T-cell (primary cell): ENCODE data around the gene COPA. TPM values are rescaled to one million over a fixed set of nuclear protein-coding genes. Genes with fewer than 3 reads are reported as not detected.
A peak's percentile ranks its signal among the peaks of the same experiment; 100 is the strongest.

Experiments
- ATAC-seq, 4 experiments: fragments of 200-7000 bp in 3 of 4; fragments of 150-1000 bp in 1 of 4; cut with Tn5 transposase; replicated peaks in 1 of 4; 1 replicate in 3 of 4; 2 replicates in 1 of 4; pipeline ENCODE4 v1.10.0; 2021; ENCODE audit warnings: moderate library complexity in 3 of 4, mild to moderate bottlenecking in 2 of 4, moderate number of reproducible peaks in 1 of 4
- CTCF ChIA-PET, 2 donors: fragments of 300-600 bp; sonication (Branson Sonifier 250); formaldehyde crosslinking; loops; one replicate each; lab custom pipeline; 2022; ENCODE audit warnings: antibody characterized with exemption in 2 of 2; lab: Charles Lee
- POLR2A ChIA-PET, 2 donors: fragments of 300-600 bp; sonication (Branson Sonifier 250); formaldehyde crosslinking; loops; one replicate each; lab custom pipeline; 2022; ENCODE audit warnings: antibody characterized with exemption in 2 of 2; lab: Charles Lee
- DNase-seq, 35 experiments: peaks; one replicate each; pipeline versions ENCODE4 v3.0.0 to v3.0.0-alpha.2; 2013 to 2023
- H3K27ac ChIP-seq: one replicate; pipeline ENCODE4 v1.5.1; 2013; ENCODE audit warnings: low read length
- H3K27me3 ChIP-seq, 2 experiments: replicated peaks in 1 of 2; 1 replicate in 1 of 2; 2 replicates in 1 of 2; pipeline versions ENCODE4 v1.6.1 to v1.7.0; 2013; ENCODE audit warnings: low read length in 1 of 2, mixed read lengths in 1 of 2; ENCODE audit not compliant: control insufficient read depth in 2 of 2, insufficient read depth in 2 of 2; ENCODE audit errors: extremely low read depth in 1 of 2
- H3K36me3 ChIP-seq, 2 donors: 1 replicate in 1 of 2; 2 replicates in 1 of 2; pipeline versions ENCODE4 v1.6.1 to v1.7.0; 2013; ENCODE audit warnings: low read length in 1 of 2; ENCODE audit not compliant: control insufficient read depth in 2 of 2, insufficient read depth in 1 of 2; ENCODE audit errors: extremely low read depth in 1 of 2
- H3K4me1 ChIP-seq, 2 experiments: 1 replicate in 1 of 2; 2 replicates in 1 of 2; pipeline versions ENCODE4 v1.6.1 to v1.7.0; 2013; ENCODE audit warnings: low read length in 2 of 2, mixed read lengths in 1 of 2; ENCODE audit not compliant: insufficient read depth in 2 of 2, control insufficient read depth in 1 of 2; ENCODE audit errors: extremely low read depth in 1 of 2
- H3K4me3 ChIP-seq, 2 donors: 1 replicate in 1 of 2; 2 replicates in 1 of 2; pipeline versions ENCODE4 v1.5.1 to v1.7.0; 2013; ENCODE audit warnings: mild to moderate bottlenecking in 2 of 2, low read length in 1 of 2, moderate library complexity in 1 of 2; ENCODE audit not compliant: control insufficient read depth in 1 of 2; ENCODE audit errors: extremely low read depth in 1 of 2
- H3K9me3 ChIP-seq: 2 replicates; pipeline ENCODE4 v1.7.0; 2013
- H3K27ac Mint-ChIP-seq, 2 donors: one replicate each; pipeline ENCODE4 v1.8.0; 2020 to 2021; ENCODE audit warnings: mild to moderate bottlenecking in 2 of 2, mixed read lengths in 2 of 2
- H3K27me3 Mint-ChIP-seq, 2 donors: one replicate each; pipeline ENCODE4 v1.8.0; 2021 to 2022; ENCODE audit warnings: mixed read lengths in 2 of 2
- H3K36me3 Mint-ChIP-seq: one replicate; pipeline ENCODE4 v1.8.0; 2021; ENCODE audit warnings: mixed read lengths
- H3K4me1 Mint-ChIP-seq, 3 donors: one replicate each; pipeline ENCODE4 v1.8.0; 2020 to 2022; ENCODE audit warnings: mixed read lengths in 3 of 3, mild to moderate bottlenecking in 1 of 3
- H3K4me3 Mint-ChIP-seq, 3 donors: one replicate each; pipeline ENCODE4 v1.8.0; 2020 to 2022; ENCODE audit warnings: mild to moderate bottlenecking in 3 of 3, mixed read lengths in 3 of 3, moderate library complexity in 3 of 3
- H3K9me3 Mint-ChIP-seq, 3 donors: one replicate each; pipeline ENCODE4 v1.8.0; 2020 to 2022; ENCODE audit warnings: mixed read lengths in 3 of 3
- WGBS: methylation state at CpG from one replicate; pipeline ENCODE4 v1.1.5; 2013; ENCODE audit warnings: missing lambda C conversion rate; ENCODE audit not compliant: insufficient coverage; 5-methylcytosine and 5-hydroxymethylcytosine counted together
- total RNA-seq, 35 experiments: library from RNA in 6 of 35; stranded (reverse) in 6 of 35; fragments of 120-200 nt in 1 of 35; gene quantifications; one replicate each; pipeline versions ENCODE4 v1.2.1 to v1.2.4 and lab custom pipeline; 2013 to 2026

The COPA gene
- total RNA-seq, 5 donors from 2014 or later (not counting 1 experiment from before 2014, with no cell fraction given), result 106 to 126 (median 111) TPM

DNA sequence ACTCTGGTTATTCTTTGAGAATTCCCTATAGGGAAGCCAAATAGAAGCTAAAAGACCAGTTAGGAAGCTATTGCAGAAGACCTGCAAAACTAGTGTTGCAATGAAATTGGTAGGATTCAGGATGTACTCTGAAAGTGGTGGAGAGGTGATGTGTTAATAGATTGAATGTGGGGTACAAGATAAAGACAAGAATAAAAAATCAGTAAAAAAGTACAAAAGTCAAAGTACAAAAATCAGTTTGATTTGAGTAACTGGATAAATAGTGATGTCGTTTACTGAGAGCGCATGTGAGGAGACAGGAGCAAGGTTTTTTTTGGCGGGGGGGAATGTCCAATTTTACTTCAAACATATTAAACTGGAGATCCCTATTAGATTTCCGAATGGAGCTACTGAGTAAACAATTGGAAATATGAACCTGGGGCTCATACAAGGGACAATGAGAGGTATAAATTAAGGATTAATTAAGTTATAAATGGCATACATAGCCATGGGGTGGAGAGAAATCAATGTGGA lies 78.2 kb downstream of the COPA start:
- H3K4me3 ChIP-seq, result no peak overlapping the region
- no peaks in the 10 kb centered on the region for H3K36me3 ChIP-seq
- no peak for DNase-seq
- H3K27me3 ChIP-seq, result no peaks in the 10 kb centered on the region
- ChIA-PET CTCF (interaction anchor here in 1 of 2 donors (1.0 to 1.2 kb wide), 3 partner anchors 13 to 30 kb away, joined by 3 to 5 read pairs (median 5); no protein-coding TSS in a partner anchor), POLR2A (interaction anchor here in 1 of 2 donors (0.5 kb wide), 1 partner anchor 184 kb away, joined by 6 read pairs; no protein-coding TSS in a partner anchor)
- Mint-ChIP-seq H3K4me1 (peaks cover 27 to 30% (median 29%) of the 10 kb centered on the region in 3 donors), H3K9me3 (no peaks in the 10 kb centered on the region), H3K27ac (no peak overlapping the region), H3K4me3 (no peak overlapping the region), H3K36me3 (no peaks in the 10 kb centered on the region), H3K27me3 (no peaks in the 10 kb centered on the region)
- peaks cover 16 to 20% of the 10 kb centered on the region in 2 experiments for H3K4me1 ChIP-seq
- no CpG with 5 or more reads among the region's 4 CpGs for WGBS
- no peak for ATAC-seq
- no peak overlapping the region for H3K27ac ChIP-seq
- no peaks in the 10 kb centered on the region for H3K9me3 ChIP-seq

DNA sequence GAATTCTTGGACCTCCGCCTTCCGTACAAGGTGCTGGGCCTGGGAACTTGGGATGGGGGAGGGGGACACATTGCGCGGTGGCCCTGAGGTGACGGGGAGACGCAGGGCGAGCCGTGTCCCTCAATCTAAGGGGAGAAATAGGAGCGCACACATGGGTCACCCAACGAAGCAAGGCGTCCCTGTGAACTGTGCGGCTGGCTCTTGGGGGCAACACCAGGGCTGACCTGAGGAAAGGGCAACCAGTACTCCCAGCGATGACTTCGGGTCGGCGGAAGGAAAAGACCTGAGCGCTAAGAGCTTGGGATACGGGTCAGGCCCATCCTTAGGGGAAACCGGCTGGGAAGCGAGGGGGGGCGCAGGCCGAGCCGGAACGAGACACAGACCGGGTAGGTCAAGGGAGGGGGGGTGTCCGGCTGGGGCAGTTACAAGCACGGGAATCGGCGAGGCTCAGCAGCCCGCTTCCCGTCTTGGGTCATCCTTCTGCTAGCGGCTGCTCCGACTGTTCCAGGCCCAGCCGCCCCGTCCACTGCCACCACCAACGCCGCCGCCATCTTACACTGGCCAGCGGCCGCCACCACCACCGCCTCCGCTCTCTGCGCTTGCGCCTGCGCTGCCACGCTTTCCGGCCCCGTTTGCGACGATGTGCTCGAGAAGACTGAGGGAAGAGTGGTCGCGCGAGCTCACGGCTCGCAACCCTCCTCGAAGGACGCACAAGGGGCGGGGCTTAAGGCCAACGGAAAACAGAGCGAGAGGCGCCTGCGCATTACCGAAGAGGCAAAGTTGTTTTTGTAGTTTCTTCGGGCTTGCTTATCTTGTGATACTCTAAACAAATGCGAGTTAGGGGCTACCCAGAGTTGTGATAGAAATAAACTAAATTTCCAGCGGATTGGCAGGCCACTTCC lies 80.9 kb downstream of the COPA start, which contains the start of gene DCAF8:
Gene DCAF8 (minus strand): TSS at position 657 of the 902 bp plus-strand sequence. CDS start 18,541 bp downstream, outside the sequence.
- Histone ChIP-seq H3K27ac (peak within 1 kb of the TSS; percentile 99), H3K4me1 (peaks cover 16 to 27% of the 10 kb centered on the region in 2 experiments), H3K36me3 (peaks cover 0 to 4% of the 10 kb centered on the region in 2 donors), H3K9me3 (no peaks in the 10 kb centered on the region), H3K4me3 (peak within 1 kb of the TSS; percentile 99), H3K27me3 (no peaks in the 10 kb centered on the region)
- peak; percentile 95 to 100 (median 98) for DNase-seq
- Mint-ChIP-seq H3K4me3 (peak within 1 kb of the TSS; percentile 97 to 98 (median 97)), H3K27me3 (no peaks in the 10 kb centered on the region), H3K36me3 (peaks cover 7% of the 10 kb centered on the region), H3K9me3 (no peaks in the 10 kb centered on the region), H3K4me1 (peaks cover 46 to 53% (median 50%) of the 10 kb centered on the region in 3 donors), H3K27ac (peak within 1 kb of the TSS; percentile 98 to 100)
- CTCF ChIA-PET, result interaction anchor here (0.6 to 4.0 kb wide), 13 partner anchors 8 to 327 kb away, joined by 3 to 43 read pairs (median 3); partner anchors contain the start of gene PEX19 (in 1 of the 2)
- WGBS, result under 1% methylated on average over 66 of the region's 67 CpGs
- POLR2A ChIA-PET, result interaction anchor here (0.6 to 1.6 kb wide), 10 partner anchors 10 to 390 kb away, joined by 3 to 12 read pairs (median 4); partner anchors contain the start of genes PEX19 (in 1 of the 2) and TAGLN2 (in 1 of the 2)
- peak; percentile 88 to 93 (median 92) for ATAC-seq

DNA sequence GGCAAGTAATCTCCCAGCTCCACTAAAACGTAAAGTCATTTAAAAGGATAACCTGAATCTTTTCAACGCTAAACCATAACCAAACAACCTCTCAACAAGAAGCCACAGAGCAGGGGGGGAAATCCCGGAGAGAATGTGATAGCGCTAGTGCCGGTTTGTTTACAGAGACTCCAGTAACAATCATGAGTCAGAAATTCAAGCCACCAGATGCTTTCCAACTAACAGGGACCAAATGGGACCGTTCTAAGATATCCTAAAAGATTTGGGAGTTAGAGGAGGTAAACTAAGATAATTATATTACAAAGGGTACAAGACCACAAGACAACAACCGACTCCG lies 81.5 kb downstream of the COPA start:
- Mint-ChIP-seq H3K4me3 (peak overlapping the region; percentile 97 to 98 (median 97)), H3K27ac (peak overlapping the region; percentile 98 to 100), H3K36me3 (peaks cover 7% of the 10 kb centered on the region), H3K27me3 (no peaks in the 10 kb centered on the region), H3K4me1 (peaks cover 46 to 58% (median 55%) of the 10 kb centered on the region in 3 donors), H3K9me3 (no peaks in the 10 kb centered on the region)
- Histone ChIP-seq H3K4me3 (peak overlapping the region; percentile 99), H3K27me3 (no peaks in the 10 kb centered on the region), H3K36me3 (peaks cover 0 to 4% of the 10 kb centered on the region in 2 donors), H3K27ac (peak overlapping the region; percentile 99), H3K4me1 (peaks cover 16 to 27% of the 10 kb centered on the region in 2 experiments), H3K9me3 (no peaks in the 10 kb centered on the region)
- CTCF ChIA-PET, result interaction anchor here (1.0 to 4.0 kb wide), 4 partner anchors 9 to 30 kb away, joined by 4 to 43 read pairs (median 26); no protein-coding TSS in a partner anchor
- peak; percentile 24 to 91 (median 77) for DNase-seq
- no CpG with 5 or more reads among the region's 8 CpGs for WGBS
- ATAC-seq, result peak; percentile 54 to 69 (median 62)
- POLR2A ChIA-PET, result interaction anchor here (0.6 to 1.8 kb wide), 8 partner anchors 9 to 452 kb away, joined by 3 to 8 read pairs (median 4); partner anchors contain the start of gene PEX19 (in 1 of the 2)

DNA sequence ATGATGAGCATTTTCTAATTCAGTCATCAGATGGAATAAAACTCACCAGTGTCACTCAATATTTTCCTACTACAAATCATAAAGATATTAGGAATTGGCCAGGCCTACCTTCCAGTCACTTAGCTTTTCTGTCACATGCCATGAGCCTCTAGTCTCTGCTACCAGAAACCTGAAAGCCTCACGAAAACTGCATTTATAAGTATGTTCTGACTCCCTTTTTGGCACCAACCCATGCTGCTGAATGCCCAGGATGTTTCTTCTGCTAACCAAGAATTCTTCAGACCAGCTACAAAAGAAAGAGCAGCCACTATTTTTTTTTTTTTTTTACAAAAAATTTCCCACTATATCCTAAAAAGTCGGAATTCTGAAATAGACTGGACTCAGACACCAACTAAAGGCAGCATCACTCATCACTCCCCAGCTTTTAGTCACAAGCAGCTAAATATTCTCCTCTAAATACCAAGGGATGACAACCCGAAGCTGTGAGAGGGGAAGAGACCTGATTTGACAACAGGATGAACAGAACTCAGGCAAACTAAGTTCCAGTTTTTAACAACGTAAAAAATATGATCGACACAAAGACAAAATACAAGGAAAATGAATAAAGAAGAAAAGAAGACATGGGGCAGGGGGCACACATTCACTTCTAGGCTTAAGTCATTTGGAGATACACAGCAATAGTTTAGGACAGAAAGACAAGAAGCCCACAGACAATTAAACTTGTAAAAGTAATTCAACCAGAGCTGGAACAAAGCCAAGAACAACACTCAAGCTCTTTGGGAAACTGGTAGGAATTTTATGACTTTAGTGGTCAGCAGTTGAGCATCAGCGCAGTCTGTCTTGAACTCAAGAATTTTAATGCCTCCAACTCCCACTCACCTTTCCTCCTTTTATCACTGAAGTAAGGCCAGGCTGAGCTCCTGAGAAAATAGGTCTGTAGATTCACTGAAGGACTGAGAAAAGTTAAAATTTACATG lies 82.4 kb downstream of the COPA start:
- ChIA-PET POLR2A (interaction anchor here (0.6 to 1.8 kb wide), 11 partner anchors 9 to 916 kb away, joined by 3 to 11 read pairs (median 4); partner anchors contain the start of genes B4GALT3 (in 1 of the 2) and PEX19 (in 1 of the 2)), CTCF (interaction anchor here (0.6 to 4.0 kb wide), 8 partner anchors 8 to 207 kb away, joined by 3 to 43 read pairs (median 4); no protein-coding TSS in a partner anchor)
- peaks cover 16 to 27% of the 10 kb centered on the region in 2 experiments for H3K4me1 ChIP-seq
- Mint-ChIP-seq H3K36me3 (peaks cover 7% of the 10 kb centered on the region), H3K4me3 (peak overlapping the region; percentile 97 to 98 (median 97)), H3K27me3 (no peaks in the 10 kb centered on the region), H3K9me3 (no peaks in the 10 kb centered on the region), H3K4me1 (peaks cover 46 to 65% (median 61%) of the 10 kb centered on the region in 3 donors), H3K27ac (peak overlapping the region; percentile 98 to 100)
- DNase-seq (peak in 2 of 35 experiments; percentile 12 to 40), ATAC-seq (no peak)
- no peaks in the 10 kb centered on the region for H3K27me3 ChIP-seq
- 80% methylated on average over 1 of the region's 6 CpGs for WGBS
- H3K27ac ChIP-seq, result peak overlapping the region; percentile 99
- no peaks in the 10 kb centered on the region for H3K9me3 ChIP-seq
- H3K36me3 ChIP-seq, result peaks cover 0 to 8% of the 10 kb centered on the region in 2 donors
- H3K4me3 ChIP-seq, result peak overlapping the region in 1 of 2 donors; percentile 99

DNA sequence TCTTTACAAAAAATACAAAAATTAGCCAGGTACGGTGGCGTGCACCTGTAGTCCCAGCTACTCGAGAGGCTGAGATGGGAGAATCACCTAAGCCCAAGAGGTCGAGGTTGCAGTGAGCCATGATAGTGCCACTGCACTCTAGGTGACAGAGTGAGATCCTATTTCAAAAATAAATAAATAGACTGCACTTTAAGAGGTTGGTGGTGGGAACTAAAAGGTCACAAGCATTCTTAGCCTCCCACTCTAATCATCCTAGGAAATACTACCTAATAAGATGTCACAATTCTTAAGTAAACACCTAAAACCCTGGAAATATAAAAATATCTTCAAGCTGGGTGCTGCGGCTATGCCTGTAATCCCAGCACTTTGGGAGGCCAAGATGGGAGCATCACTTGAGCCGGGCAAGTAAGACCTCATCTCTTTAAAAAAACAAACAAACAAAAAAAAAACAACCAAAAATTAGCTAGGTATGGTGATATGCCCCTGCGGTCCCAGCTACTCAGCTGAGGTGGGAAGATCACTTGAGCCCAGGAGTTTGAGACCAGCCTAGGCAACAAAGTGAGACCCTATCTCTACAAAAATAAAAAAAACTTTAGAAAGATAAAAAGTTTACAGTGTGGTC lies 84.8 kb downstream of the COPA start:
- 100% methylated on average over 4 of the region's 7 CpGs for WGBS
- Histone ChIP-seq H3K4me3 (no peak overlapping the region), H3K4me1 (peaks cover 16 to 22% of the 10 kb centered on the region in 2 experiments), H3K27ac (no peak overlapping the region), H3K36me3 (peaks cover 0 to 8% of the 10 kb centered on the region in 2 donors), H3K9me3 (no peaks in the 10 kb centered on the region), H3K27me3 (no peaks in the 10 kb centered on the region)
- CTCF ChIA-PET, result no interaction called here
- DNase-seq (no peak), ATAC-seq (no peak)
- Mint-ChIP-seq H3K36me3 (peaks cover 7% of the 10 kb centered on the region), H3K9me3 (no peaks in the 10 kb centered on the region), H3K4me1 (peaks cover 38 to 58% (median 55%) of the 10 kb centered on the region in 3 donors), H3K27ac (peak overlapping the region; percentile 22 to 77), H3K27me3 (no peaks in the 10 kb centered on the region), H3K4me3 (no peak overlapping the region)
- POLR2A ChIA-PET, result interaction anchor here in 1 of 2 donors (0.6 kb wide), 2 partner anchors 15 to 59 kb away, joined by 3 to 5 read pairs; no protein-coding TSS in a partner anchor
